Epithelial cell of proximal tubule (primary cell): ENCODE results near the gene ANGEL1. TPM values are rescaled to one million over a fixed set of nuclear protein-coding genes. Genes with fewer than 3 reads are reported as not detected.
A peak's percentile ranks its signal among the peaks of the same experiment; 100 is the strongest.

Experiments used
- DNase-seq: peaks from one replicate; pipeline ENCODE4 v3.0.0-alpha.2; 2011; ENCODE audit warnings: low read depth
- H3K4me3 ChIP-seq: 2 replicates; pipeline ENCODE4 v1.5.1; 2011; ENCODE audit warnings: low read depth, mild to moderate bottlenecking, low read length
- CTCF ChIP-seq: conservative IDR thresholded peaks from 2 replicates; pipeline ENCODE4 v1.5.1; 2012; ENCODE audit warnings: low read depth, mild to moderate bottlenecking, low read length
- total RNA-seq: library from RNA; depleted of rRNA; stranded (reverse); fragments of >200 nt; gene quantifications from 2 replicates; pipeline ENCODE4 v1.2.3, GENCODE V29; 2015

ANGEL1 gene
- total RNA-seq, 1 donor from 2014 or later = 7.8 TPM

DNA sequence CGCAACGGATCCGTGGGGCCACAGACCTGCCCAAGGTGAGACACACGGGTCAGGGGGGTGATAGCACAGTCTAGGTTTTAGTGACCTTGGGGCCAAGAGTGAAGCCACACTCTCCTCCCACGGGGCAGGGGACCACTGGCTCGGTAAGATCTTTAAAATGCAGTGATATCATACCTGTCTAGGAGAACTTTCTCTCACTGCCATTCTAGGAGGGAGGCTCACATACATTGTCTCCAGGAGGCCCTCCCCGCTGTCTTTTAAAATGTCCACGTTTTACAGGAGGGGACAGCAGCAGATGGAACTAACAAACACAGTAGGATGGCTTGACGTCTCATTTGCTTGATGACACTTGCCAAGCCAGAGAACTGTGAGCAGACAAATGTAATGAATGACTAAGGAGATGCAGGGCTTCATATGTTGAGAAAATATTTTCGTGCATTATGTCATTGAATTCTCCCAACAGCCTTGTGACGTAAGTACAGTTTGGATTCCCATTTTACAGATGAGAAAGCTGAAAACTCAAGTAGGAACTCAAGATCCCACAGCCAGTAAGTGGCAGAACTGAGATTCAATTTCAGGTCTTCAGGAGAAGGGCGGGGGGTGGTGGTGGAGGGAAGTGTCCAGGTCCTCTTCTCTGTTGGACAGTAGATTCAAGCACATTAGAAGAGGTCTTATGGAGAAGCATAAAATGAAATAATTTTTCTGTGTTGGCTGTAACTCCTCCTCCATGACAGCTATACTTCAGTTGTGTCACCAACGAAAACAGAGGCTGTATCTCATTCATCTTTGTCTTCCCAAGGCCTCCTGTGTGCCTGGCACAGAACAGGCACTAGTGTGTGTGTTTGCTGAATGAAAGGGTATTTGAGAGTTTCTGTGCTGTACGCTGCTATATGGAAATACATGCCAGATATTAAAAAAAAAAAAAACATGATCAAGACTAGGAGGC lies 49.3 kb downstream of the ANGEL1 start:
- H3K4me3 ChIP-seq = no peak overlapping the region
- DNase-seq = no peak
- TF ChIP-seq CTCF = no peak

- no peak for TF ChIP-seq CTCF
- peak overlapping the region; percentile 61 for H3K4me3 ChIP-seq
- DNase-seq = no peak
These were observed 50.1 kb downstream of the ANGEL1 start for GRCh38 chr14:76762411-76763095.

GRCh38 chr14:76761960-76762410 lies 50.7 kb downstream of the ANGEL1 start:
- H3K4me3 ChIP-seq = peak overlapping the region; percentile 61
- DNase-seq = no peak
- no peak for TF ChIP-seq CTCF

- TF ChIP-seq CTCF = no peak
- no peak for DNase-seq
- H3K4me3 ChIP-seq = peak within 1 kb of the TSS; percentile 61
These were observed 51.3 kb downstream of the ANGEL1 start, which contains the start of gene VASH1 for GRCh38 chr14:76761136-76761959. VASH1 (plus strand) TSS chr14:76761468; CDS start chr14:76762822, 1,354 bp downstream.

DNA sequence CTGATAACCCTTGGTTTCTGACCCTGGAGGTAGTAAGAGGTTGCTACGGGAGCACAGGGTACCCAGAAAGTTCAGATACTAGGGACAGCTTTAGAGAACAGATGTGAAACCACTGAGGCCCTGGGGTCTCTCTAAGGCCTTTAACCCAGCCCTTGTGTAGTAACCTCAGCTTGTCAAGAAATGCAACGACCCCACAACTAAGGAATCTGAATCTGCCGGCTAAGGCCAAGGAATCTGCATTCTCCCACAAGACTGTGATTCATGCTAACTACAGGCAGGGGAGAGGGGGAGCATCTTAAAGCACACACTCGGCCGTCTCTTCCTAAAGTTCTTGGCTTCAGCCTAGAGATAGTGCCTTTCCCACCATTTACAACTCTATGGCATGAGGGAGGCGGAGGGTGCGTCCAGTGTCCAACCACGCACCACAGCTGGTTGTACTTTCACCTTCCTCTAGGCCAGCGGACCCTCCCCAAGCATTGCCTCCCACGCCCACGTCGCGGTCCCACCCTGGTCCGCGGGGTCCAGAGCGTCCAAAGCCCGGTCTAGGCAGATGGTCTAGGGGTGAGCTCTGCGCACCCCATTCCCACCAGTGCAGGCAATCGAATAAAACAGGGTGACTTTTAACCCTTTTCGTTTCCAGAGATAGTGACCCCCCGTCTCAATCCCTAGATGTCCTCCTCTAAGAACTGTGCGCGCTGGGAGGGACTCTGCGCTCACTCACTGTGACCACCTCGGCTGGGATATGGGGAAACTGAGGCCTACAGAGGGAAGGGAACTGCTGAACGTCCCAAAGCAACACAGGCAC lies 52.1 kb downstream of the ANGEL1 start:
- H3K4me3 ChIP-seq = peak overlapping the region; percentile 61
- no peak for TF ChIP-seq CTCF
- no peak for DNase-seq

GRCh38 chr14:76759589-76759988 lies 53.1 kb downstream of the ANGEL1 start:
- no peak for TF ChIP-seq CTCF
- H3K4me3 ChIP-seq = no peak overlapping the region
- DNase-seq = no peak
